Activated CD4-positive, alpha-beta T cell treated with anti-CD3 and anti-CD28 coated beads, Interleukin-2, amount 50 U/mL, for 48 hours (primary cell): ENCODE measurements around the gene HNF1A.
"Not testable (repeated sequence)": the region's sequence is repeated elsewhere in the genome, so short reads cannot be mapped to it uniquely, and the experiment has no call there.

Experiments used
- DNase-seq, 2 experiments: peaks; one replicate each; pipeline ENCODE4 v3.0.0-alpha.2; 2020

HNF1A gene

DNA sequence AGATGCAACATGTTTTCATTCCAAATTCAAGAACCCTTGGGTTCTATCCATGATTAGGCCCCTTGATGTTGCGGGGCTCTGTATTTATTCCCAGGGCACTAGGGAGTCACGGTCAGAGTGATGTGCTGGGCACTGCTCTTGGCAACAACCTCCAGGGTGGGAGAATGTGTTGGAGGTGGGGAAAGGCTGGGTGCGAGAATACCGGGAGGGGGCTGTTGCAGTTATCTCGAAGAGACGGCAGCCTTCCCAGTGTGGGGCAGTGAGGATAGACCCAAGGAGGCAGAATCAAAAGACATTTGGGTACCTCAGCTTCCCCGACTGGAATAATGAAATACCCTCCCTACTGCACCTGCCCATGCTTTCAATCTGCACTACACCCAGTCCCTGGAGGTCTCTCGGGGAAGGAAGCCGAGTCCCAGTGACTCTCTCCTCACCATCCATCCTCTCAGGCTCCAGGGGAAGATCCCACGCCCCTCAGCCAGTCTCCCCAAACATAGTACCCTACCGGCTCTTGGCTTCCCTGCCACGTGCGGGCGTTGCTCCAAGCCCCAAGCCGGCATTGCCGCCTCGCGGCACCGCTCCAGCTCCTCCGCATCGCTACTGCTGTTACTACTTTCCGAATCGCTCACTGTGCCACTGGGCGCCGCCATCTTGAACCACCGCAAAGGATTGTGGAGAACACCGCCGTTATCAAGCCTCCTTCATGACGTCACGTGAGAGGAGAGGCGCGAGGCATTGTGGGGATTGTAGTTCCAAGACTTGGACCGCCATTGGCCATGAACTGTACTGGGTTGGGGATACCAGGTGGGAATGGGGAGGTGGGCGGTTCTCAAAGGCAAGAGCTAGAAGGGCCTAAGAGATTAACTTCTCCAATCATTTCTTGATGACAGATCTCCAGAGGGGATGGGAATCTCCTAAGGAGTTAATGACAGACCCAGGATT, 37.8 kb downstream of the HNF1A start, which contains the start of gene C12orf43:
Gene C12orf43, minus strand, starts transcription at position 663 of the 942 bp plus-strand sequence. Its CDS starts 13 bp downstream, at position 650.
- DNase-seq, result peak; percentile 92 to 95

DNA sequence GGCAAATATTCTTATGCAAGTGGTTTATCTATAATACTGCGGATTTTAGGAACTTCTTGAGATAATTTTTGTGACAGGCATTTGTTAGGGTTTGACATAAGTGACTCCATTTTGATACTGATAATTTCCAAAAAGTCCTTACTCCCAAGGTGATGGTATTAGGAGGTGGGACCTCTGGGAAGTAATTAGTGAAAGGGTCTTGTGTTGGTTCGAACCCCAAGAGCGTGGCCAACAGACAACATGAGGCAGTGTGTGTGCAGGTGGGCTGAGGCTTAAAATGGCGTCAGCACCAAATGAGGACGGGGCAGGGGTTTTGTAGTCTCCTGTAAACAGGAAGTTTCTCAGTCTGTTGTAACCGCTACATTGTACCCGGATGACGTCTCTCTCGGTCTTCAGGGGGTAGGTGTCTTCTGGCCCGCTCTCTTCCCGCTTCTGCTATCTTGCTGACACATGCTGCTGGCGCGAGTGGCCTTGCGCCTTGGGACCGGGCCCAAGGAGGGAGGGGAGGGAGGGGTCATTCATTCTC, 39.7 kb downstream of the HNF1A start:
- no peak for DNase-seq

DNA sequence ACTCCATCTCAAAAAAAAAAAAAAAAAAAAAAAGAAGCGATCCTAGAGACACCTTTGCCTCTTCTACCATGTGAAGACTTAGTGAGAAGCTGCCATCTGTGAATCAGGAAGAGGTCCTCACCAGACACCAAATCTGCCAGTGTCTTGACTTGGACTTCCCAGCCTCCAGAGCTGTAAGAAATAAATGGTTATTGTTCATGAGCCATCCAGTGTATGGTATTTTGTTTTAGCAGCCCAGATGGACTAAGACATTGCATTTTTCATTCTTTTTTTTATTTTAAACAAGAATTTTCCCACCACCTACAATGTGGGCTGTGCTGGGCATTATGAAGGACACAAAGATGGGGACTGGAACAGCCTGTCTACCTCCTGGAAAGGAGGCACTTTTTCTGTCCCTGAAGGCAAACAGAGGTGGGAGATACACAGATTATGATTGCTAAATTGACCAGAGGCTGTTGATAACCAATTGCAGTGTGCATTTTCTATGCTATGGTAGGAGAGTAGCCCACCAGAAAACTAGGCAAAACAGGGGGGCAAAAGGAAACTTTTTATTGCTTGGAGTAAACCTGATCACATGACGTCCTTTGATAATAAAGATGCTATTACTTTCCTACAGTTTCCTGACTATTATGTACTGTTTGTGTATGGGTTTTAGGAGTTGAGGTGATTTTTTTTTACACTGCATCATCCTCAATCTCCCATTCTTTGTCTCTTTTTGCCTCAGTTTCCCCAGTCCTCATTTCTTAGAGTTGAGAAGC, 40.7 kb downstream of the HNF1A start:
- no peak for DNase-seq

DNA sequence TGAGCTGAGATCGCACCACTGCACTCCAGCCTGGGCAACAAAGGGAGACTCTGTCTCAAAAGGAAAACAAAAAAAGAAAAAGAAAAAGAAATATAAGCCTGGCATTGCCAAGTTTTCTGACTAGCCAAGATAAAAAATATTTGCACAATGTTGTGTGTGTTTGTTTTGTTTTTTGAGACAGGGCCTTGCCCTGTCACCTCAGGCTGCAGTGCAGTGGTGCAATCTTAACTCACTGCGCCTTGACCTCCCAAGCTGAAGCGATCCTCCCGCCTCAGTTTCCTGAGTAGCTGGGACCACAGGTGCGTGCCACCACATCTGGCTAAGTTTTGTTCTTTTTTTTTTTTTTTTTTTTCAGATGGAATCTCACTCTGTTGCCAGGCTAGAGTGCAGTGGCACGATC, 43.4 kb downstream of the HNF1A start:
- DNase-seq, result no peak

DNA sequence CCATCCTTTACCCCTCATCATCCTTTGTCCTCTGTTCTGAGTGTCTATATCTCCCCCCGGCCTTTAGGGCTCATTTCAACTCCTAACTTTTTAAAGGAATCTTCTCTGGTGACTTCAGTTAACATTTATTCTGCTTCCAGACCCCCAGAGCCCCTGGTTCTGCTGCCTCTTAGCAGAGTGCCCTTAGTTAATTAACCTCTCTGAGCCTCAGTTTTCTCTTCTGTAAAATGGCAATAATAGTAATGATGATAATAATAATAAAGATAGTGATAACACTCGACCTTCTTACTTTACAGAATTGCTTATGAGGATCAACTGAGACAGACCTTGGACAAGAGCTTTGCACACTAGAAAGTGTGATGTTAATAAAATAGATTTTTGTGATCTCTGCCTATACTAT, 44.4 kb downstream of the HNF1A start:
- DNase-seq, result no peak

DNA sequence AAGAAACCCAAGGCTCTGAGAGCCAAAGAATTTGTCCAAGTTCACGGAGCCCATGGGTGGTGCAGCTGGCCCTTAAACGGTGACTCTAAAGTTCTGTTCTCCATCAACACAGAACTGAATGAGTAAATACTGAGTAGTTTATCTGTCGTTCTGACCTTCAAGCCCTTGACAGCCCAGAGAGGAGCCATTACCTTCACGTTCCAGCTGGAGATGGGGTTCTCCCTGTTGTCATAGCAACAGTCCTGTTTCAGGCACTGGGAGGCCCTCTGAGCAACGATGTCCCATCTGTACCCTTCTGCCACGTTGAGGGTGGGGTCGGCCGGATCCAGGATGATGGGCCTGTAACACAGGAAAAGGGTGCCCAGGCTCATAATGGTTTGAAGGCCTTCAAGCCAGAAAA, 45.5 kb downstream of the HNF1A start:
- no peak for DNase-seq

DNA sequence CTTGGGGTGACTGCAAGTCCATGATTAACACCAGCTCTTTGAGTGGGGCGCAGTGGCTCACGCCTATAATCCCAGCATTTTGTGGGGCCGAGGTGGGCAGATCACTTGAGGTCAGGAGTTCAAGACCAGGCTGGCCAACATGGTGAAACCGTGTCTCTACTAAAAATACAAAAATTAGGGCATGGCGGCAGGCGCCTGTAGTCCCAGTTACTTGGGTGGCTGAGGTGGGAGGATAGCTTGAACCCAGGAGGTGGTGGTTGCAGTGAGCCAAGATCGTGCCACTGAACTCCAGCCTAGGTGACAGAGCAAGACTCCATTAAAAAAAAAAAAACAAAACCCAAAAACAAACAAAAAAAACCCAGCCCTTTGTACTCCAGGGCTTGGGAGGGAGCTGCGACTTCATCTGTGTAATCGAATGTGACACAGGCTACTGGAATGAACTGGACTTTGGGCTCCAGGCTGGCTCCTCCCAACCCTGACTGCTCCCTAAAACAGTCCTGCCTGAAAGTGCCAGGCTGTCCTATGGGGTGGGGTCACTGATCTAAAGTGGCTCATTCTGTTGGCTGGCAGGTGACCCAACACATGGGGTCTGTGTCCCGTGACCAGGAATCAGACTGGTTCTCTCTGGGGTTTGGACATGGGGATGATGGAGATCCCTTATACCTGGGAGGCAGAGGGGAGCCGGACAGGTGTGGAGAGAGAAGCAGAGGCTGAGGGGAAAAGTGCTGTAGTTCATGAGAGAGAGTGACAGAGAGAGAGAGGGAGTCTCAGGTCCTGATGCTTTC, 47.3 kb downstream of the HNF1A start:
- DNase-seq, result no peak

DNA sequence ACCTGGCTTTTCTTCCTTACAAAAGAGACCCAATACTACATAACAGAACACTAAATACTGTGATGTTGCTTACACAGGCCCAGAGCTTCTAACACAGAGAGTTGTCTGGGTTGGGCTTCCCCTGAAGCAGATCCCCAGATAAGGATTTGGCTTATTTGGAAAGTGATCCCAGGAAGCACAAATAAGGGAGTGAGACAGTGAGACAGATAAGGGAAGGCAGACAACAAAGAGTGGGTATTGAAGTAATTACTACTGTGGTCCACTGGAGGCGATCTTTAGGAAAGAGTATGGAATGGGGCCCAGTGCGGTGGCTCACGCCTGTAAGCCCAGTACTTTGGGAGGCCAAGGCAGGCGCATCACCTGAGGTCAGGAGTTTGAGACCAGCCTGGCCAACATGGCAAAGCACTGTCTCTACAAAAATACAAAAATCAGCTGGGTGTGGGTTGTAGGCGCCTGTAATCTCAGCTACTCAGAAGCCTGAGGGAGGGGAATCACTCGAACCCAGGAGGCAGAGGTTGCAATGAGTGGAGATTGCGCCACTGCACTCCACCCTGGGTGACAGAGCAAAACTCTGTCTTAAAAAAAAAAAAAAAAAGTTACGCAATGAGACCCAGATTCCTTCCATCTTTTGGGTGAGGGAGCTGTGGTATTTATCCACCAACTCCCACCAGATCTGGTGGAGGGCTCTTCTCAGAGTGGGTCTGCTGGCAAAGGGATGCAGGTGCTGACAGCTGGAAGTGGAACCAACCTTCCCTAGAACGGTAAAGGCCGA, 48.1 kb downstream of the HNF1A start:
- no peak for DNase-seq

DNA sequence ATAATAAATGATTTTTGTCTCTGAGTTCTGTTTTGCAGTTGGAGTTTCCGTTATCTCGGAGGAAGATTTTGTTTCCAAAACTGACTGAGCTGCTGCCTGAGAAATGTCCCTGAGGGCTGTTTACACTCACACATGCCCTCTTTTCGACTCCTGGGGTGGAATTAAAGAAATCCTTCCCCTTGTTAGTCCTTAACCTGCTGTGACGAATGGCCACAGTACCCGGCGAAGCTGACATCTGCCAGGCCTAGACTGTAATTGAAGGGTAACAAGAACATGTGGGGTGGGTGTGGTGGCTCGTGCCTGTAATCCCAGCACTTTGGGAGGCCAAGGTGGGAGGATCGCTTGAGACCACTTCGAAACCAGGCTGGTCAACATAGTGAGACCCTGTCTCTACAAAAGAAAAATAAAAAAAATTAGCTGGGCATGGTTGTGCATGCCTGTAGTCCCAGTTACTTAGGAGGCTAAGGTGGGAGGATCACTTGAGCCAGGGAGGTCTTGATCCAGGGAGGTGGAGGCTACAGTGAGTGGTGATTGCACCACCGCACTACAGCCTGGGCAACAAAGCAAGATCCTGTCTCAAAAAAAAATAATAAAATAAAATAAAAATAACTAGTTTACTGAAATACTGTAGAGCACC, 52.4 kb downstream of the HNF1A start:
- DNase-seq, result no peak

DNA sequence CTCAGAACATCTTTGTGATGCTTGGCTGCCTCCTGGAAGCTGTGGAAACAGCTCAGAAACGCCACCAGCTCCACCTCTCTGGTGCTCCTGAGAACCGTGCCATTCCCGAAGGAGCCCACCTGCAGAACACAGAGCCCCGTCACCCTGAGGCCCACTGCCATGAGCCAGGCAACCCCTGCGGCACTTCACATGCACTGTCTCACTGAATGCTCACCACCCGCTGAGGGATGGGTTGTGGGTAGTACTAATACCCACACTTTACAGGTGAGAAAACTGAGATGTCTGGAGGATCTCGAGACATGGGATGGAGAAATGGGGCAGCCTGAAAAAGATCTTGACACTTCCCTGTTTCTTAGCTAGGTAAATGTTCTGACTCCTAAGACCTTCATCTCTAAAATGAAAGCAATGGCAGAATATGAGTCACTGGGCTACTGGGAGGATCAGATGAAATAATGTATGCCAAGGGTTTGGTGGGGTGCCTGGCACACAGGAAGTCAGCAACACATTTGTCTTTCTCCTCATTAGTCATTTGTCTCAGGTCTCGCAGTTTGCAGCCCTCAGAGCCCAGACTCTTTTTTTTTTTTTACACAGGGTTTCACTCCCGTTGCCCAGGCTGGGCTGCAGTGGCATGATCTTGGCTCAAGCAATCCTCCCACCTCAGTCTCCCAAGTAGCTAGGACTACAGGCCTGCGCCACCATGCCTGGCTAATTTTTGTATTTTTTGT, 55.4 kb downstream of the HNF1A start:
- peak; percentile 53 to 65 for DNase-seq

DNA sequence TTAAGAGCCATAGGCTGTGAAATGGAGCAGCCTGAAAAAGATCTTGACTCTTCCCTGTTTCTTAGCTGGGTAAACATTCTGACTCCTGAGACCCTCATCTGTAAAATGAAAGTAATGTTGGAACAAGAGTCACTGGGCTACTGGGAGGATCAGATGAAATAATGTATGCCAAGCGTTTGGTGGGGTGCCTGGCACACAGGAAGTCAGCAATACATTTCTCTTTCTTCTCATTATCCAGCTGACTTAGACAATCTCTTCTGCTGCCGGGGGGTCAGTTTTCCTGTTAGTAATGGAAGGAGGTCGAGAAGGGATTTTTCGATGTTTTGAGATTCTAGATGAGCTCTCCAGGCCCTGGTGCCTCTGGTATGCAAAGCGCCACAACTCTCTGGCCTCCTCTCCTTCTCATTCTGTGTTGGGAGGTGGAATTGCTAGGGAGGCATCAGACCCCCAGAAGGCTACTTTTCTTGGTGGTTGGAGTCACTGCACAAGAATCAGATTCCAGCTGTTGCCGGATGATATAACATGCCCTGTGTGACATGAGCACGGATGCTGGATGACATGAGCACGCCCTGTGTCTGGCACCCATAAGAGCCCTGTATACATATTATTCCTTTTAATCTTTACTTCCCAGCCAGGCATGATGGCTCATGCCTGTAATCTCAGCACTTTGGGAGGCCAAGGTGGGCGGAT, 56.4 kb downstream of the HNF1A start:
- no peak for DNase-seq

DNA sequence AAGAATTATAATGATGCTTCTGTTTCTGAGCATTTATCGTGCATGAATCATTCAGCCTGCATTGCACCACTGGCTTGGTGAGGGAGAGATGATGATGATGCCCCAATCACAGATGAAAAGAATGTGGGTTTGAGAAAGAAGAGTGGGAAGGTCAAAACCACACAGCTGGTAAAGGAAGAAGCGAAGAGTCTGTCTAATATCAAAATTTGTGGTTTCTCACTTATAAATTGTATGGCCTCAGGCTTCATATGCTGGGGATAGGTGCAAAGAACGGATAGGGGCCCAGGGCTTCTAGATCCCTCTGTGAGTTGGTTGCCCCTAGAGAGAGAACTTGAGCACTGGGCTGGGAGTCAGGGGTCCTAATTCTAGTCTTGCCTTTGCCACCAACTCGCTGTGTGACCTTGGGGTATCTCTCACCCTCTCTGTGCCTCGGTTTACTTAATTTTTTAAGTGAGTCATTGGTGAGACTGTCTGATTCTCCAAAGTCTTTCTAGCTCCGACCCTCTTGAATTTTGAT, 58.5 kb downstream of the HNF1A start:
- DNase-seq, result peak; percentile 41 to 62

DNA sequence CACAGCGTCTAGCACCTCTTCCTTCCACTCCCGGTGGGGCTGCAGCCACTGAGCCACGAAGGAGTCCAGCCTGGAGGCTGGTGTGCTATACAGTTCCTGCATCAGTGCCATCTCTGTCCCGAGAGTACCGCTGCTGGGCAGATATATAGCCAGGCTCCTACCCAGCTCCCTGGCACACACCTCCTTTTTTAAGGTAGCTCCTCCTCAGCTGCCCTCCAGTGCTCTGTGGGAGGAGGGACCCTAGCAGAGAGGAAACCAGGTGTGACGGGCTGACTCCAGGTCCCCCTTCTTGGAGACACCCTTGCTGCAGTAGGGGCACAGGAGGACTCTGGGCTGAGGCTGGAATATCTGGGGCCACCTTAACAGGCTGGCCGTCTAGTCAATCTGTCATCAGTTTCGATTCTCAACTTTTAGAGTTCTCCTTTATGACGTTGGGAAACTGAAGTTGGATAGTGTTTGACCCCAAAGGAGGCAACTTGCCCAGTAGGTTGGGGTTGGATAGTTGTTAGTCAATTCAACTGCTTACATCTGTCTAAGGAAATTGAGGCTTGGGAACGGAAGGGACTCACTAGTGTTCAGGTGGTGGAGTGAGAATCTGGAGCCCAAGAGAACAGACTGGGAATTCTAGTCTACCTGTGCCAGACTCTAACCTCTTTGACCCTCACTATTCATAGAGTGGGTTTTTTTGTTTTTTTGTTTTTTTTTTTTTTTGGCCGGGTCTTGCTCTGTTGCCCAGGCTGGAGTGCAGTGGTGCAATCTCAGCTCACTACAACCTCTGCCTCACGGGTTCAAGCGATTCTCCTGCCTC, 60.7 kb downstream of the HNF1A start, which contains the start of gene OASL:
Gene OASL, minus strand, starts transcription at position 386 of the 808 bp plus-strand sequence. Its CDS starts 275 bp downstream, at position 111.
- peak; percentile 51 to 60 for DNase-seq

DNA sequence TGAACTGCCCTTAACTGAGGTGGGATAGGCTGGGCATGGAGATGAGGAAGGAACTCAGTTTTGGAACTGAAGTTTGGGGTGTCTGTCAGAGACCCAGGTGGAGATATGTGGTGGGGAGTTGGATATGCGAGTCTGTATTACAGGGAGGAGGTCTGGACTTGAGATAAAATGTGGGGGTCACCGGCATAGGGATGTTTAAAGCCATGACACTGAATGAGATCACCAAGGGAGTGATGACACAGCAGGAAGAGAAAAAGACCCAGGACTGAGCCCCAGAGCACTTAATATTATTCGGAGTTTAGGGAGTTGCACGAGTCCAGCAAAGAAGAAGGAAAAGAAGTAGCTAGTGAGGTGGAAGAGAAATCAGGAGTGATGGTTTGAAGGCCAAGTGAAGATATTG, 64.7 kb downstream of the HNF1A start:
- no peak for DNase-seq

DNA sequence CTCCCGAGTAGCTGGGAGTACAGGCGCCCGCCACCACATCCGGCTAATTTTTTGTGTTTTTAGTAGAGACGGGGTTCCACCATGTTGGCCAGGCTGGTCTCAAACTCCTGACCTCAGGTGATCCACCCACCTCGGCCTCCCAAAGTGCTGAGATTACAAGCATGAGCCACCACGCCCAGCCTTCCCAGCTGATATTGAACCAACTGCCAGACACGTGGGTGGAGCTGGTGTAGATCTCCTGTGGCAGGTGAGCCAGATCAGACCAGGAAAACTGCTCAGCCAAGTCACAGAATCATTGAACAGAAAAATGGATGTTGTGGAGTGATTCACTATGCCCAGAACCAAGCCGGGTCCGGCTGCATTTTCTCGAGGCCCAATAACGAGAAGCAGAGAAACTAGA, 69.1 kb downstream of the HNF1A start:
- not testable (repeated sequence) for DNase-seq

DNA sequence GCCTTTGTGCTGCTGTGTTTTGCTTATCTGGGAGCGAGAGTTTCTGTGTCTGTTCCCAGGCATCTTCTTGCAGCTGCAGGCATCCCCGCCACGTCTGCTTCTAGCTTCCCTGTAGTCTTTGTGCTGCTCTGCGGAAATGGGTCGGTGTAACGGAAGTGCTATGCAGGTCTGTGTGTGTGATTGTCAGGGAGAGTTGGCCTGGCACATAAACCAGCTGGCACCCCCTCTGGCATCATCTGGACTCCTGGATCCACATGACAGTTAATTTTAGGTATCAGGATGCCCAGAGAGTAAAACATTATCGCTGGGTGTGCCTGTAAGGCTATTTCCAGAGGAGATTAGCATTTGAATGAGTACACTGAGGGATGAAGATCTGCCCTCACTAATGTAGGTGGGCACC, 70.1 kb downstream of the HNF1A start:
- no peak for DNase-seq

DNA sequence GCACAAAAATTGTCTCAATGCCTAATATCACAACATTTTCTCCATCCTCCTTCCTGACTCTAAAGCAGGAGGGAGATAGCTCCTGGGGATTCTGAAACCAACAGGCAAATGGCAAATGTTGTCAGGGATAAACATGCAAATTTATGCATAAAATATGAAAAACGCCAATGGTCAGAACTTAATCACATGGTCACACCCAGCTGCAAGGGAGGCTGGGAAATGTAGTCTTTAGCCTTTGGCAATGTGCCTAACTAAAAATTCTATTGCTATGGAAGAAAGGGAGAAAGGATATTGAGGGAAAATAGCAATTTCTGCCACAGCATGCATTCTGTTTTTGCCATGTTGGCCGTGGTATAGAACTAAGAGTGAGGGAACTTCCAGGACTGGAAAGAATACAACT, 72.4 kb downstream of the HNF1A start:
- DNase-seq, result no peak
